OCI-LY7 (cell line): ENCODE data around the gene PELI2. TPM values are rescaled to one million over a fixed set of nuclear protein-coding genes. Genes with fewer than 3 reads are reported as not detected.

ENCODE experiments used
- BruUV-seq: library from RNA; stranded (reverse); fragments of 400-500 nt; replicated peaks from 2 replicates; lab custom pipeline; 2021; lab: Mats Ljungman, UMichigan
- CTCF ChIA-PET: fragments of 300-600 bp; sonication (Branson Sonifier 250); formaldehyde crosslinking; loops from one replicate; lab custom pipeline; 2022; ENCODE audit warnings: antibody characterized with exemption; ENCODE audit not compliant: unreplicated experiment; lab: Charles Lee
- POLR2A ChIA-PET: fragments of 300-600 bp; sonication (Branson Sonifier 250); formaldehyde crosslinking; loops from one replicate; lab custom pipeline; 2022; ENCODE audit warnings: antibody characterized with exemption; lab: Charles Lee
- DNase-seq: peaks from one replicate; pipeline ENCODE4 v3.0.0-alpha.2; 2015; ENCODE audit warnings: low spot score
- H2AFZ ChIP-seq: fragments of 200-600 bp; sonication (generic), shearing (Covaris generic); 2 replicates; pipeline ENCODE4 v1.6.1; 2014; ENCODE audit warnings: mild to moderate bottlenecking, antibody characterized with exemption, low read length, moderate library complexity
- H3K27ac ChIP-seq: fragments of 200-600 bp; sonication (generic); 2 replicates; pipeline ENCODE4 v1.5.1; 2014; ENCODE audit warnings: mixed run types, low read depth, mild to moderate bottlenecking, moderate library complexity, low read length, inconsistent platforms; ENCODE audit not compliant: poor library complexity, severe bottlenecking
- H3K36me3 ChIP-seq: fragments of 200-600 bp; sonication (generic); 2 replicates; pipeline ENCODE4 v1.6.1; 2014; ENCODE audit warnings: mild to moderate bottlenecking, antibody characterized with exemption, low read length, moderate library complexity, mixed read lengths; ENCODE audit not compliant: insufficient read depth
- H3K4me1 ChIP-seq: fragments of 200-600 bp; sonication (generic); 2 replicates; pipeline ENCODE4 v1.5.1; 2014; ENCODE audit warnings: mild to moderate bottlenecking, low read length; ENCODE audit not compliant: insufficient read depth, poor library complexity, severe bottlenecking
- H3K4me2 ChIP-seq: fragments of 200-600 bp; sonication (generic); 2 replicates; pipeline ENCODE4 v1.6.1; 2014; ENCODE audit warnings: mild to moderate bottlenecking, low read length
- H3K4me3 ChIP-seq: fragments of 200-600 bp; sonication (generic); 2 replicates; pipeline ENCODE4 v1.5.1; 2014; ENCODE audit warnings: mild to moderate bottlenecking, low read depth, low read length; ENCODE audit not compliant: poor library complexity, severe bottlenecking
- H3K79me2 ChIP-seq: fragments of 200-600 bp; sonication (generic); 2 replicates; pipeline ENCODE4 v1.6.1; 2016; ENCODE audit warnings: low read depth, mild to moderate bottlenecking, low read length, moderate library complexity, mixed read lengths; ENCODE audit not compliant: insufficient read depth
- H3K9me2 ChIP-seq: fragments of 200-600 bp; sonication (generic); 2 replicates; pipeline ENCODE4 v1.6.1; 2016; ENCODE audit warnings: mild to moderate bottlenecking, low read length, mixed read lengths; ENCODE audit not compliant: insufficient read depth
- H3K9me3 ChIP-seq: fragments of 200-600 bp; sonication (generic); 2 replicates; pipeline ENCODE4 v1.6.1; 2014; ENCODE audit warnings: mild to moderate bottlenecking, mixed run types, low read length, mixed read lengths
- H4K20me1 ChIP-seq: fragments of 200-600 bp; sonication (generic); 2 replicates; pipeline ENCODE4 v1.6.1; 2014; ENCODE audit warnings: mild to moderate bottlenecking, antibody characterized with exemption, low read length, moderate library complexity, mixed read lengths; ENCODE audit not compliant: insufficient read depth
- EZH2phosphoT487 ChIP-seq: fragments of 200-600 bp; sonication (generic); IDR thresholded peaks from 2 replicates; pipeline ENCODE4 v1.6.1; 2018; ENCODE audit warnings: low read depth, borderline replicate concordance, mild to moderate bottlenecking, mixed run types, antibody characterized with exemption, low read length, moderate library complexity, mixed read lengths
- intact Hi-C: fragments of 100-400 bp; cut with micrococcal nuclease; formaldehyde crosslinking; loops from one replicate; pipeline ENCODE4 v1.10.0; 2022; ENCODE audit not compliant: unreplicated experiment
- total RNA-seq, 2 experiments: library from RNA; depleted of rRNA in 1 of 2; stranded (reverse); fragments of >200 nt in 1 of 2; shearing (Covaris generic) in 1 of 2; gene quantifications; 2 replicates each; pipeline ENCODE4 v1.2.3, GENCODE V29; 2014 to 2022
- TF ChIP-seq, protein P1 (sequence below): fragments of 200-600 bp; sonication (generic); conservative IDR thresholded peaks from 2 replicates; pipeline ENCODE4 v1.5.1; 2014; ENCODE audit warnings: mild to moderate bottlenecking, antibody characterized with exemption, low read length, moderate library complexity, mixed read lengths

PELI2 gene
- total RNA-seq, 2 experiments from 2014 or later, result 2.8 to 3.8 TPM

DNA sequence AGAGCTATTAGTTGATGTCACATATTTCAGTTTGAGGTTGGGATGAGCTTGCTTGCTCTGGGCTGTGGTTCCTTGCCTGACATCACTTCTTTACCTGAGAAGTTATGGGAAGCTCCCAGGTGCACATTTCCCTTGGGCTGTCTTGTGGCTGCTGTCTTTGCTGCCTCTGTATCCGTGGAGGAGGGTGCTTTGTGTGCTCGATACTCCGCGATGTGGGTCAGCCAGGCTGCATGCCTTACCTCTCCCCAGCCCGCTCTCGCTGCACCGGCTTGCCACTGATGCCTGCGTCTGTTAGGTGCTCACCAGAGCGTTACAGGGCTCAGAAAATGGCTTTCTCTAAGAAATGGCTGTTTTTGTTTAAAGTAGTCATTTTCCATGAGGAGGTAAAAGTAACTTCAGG, 19.6 kb downstream of the PELI2 start:
- Histone ChIP-seq H3K4me1 (no peaks in the 10 kb centered on the region), H3K4me3 (no peak overlapping the region), H2AFZ (no peak overlapping the region), H4K20me1 (no peaks in the 10 kb centered on the region; the same call in 1 of the 2 replicates), H3K36me3 (no peaks in the 10 kb centered on the region), H3K9me3 (no peaks in the 10 kb centered on the region), H3K9me2 (no peaks in the 10 kb centered on the region; the same call in 1 of the 2 replicates), H3K27ac (no peak overlapping the region), H3K4me2 (no peak overlapping the region), H3K79me2 (no peaks in the 10 kb centered on the region)
- no TSS peak for BruUV-seq
- POLR2A ChIA-PET, result interaction anchor here (0.6 to 1.3 kb wide), 2 partner anchors 133 to 235 kb away, joined by 3 read pairs; no protein-coding TSS in a partner anchor
- DNase-seq, result no peak
- CTCF ChIA-PET, result no interaction called here
- intact Hi-C loops, result no loop called here
- no peak for TF ChIP-seq EZH2phosphoT487
- TF ChIP-seq, protein P1, sequence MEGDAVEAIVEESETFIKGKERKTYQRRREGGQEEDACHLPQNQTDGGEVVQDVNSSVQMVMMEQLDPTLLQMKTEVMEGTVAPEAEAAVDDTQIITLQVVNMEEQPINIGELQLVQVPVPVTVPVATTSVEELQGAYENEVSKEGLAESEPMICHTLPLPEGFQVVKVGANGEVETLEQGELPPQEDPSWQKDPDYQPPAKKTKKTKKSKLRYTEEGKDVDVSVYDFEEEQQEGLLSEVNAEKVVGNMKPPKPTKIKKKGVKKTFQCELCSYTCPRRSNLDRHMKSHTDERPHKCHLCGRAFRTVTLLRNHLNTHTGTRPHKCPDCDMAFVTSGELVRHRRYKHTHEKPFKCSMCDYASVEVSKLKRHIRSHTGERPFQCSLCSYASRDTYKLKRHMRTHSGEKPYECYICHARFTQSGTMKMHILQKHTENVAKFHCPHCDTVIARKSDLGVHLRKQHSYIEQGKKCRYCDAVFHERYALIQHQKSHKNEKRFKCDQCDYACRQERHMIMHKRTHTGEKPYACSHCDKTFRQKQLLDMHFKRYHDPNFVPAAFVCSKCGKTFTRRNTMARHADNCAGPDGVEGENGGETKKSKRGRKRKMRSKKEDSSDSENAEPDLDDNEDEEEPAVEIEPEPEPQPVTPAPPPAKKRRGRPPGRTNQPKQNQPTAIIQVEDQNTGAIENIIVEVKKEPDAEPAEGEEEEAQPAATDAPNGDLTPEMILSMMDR, result no peak

DNA sequence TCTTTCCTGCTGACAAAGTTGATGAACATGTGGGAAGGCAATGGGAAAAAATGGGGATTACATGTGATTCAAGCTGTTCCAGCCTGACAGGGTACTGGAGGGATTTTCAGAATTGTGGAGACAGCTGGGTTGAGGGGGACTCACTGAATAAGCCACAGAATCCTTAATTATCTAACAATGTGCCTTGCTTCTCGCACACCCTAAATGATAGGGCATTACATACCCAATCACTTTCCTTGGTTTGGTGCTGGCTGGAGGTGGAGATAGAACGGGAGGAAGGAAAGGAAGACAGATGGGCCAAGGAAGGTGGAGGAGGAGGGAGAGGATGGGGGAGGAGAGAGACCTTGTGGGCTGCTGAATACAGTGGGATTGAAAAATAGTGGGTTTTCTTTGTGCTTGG, 20.7 kb downstream of the PELI2 start:
- no peaks in the 10 kb centered on the region for H3K36me3 ChIP-seq
- no peaks in the 10 kb centered on the region for H3K79me2 ChIP-seq
- H3K4me2 ChIP-seq, result no peak overlapping the region
- H3K4me1 ChIP-seq, result no peaks in the 10 kb centered on the region
- DNase-seq, result no peak
- ChIA-PET CTCF (no interaction called here), POLR2A (interaction anchor here (1.3 kb wide), 1 partner anchor 132 kb away, joined by 3 read pairs; no protein-coding TSS in a partner anchor)
- H3K27ac ChIP-seq, result no peak overlapping the region
- no peak overlapping the region for H2AFZ ChIP-seq
- intact Hi-C loops, result no loop called here
- H4K20me1 ChIP-seq, result no peaks in the 10 kb centered on the region; the same call in 1 of the 2 replicates
- no TSS peak for BruUV-seq
- no peaks in the 10 kb centered on the region; the same call in 1 of the 2 replicates for H3K9me2 ChIP-seq
- H3K9me3 ChIP-seq, result no peaks in the 10 kb centered on the region
- H3K4me3 ChIP-seq, result no peak overlapping the region
- TF ChIP-seq EZH2phosphoT487, result no peak
- TF ChIP-seq, protein P1, result no peak

DNA sequence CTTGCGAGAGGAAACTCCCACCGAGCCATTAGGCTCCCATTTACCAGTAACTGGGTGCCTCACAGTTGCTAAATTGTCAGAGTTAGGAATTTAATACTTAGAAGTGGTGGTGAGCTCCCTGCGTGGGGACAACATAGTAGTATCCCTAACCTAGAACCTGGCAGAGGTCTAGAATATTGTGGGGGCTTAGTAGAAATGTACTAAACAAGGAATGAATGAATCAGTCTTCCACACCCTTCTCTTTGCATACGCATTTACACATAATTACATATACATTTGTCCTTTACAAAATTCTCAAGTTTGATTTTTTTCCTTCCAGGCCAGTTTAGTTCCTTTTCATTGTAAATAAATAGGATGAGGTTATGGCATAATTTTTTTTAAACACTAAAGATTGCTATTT, 24.1 kb downstream of the PELI2 start:
- ChIA-PET POLR2A (no interaction called here), CTCF (no interaction called here)
- no peaks in the 10 kb centered on the region for H3K4me1 ChIP-seq
- H2AFZ ChIP-seq, result no peak overlapping the region
- no peaks in the 10 kb centered on the region for H3K79me2 ChIP-seq
- no peaks in the 10 kb centered on the region; the same call in 1 of the 2 replicates for H4K20me1 ChIP-seq
- intact Hi-C loops, result no loop called here
- no peak for DNase-seq
- no peak overlapping the region for H3K4me2 ChIP-seq
- no peak overlapping the region for H3K27ac ChIP-seq
- H3K36me3 ChIP-seq, result no peaks in the 10 kb centered on the region
- no peaks in the 10 kb centered on the region; the same call in 1 of the 2 replicates for H3K9me2 ChIP-seq
- no TSS peak for BruUV-seq
- no peak overlapping the region for H3K4me3 ChIP-seq
- TF ChIP-seq, protein P1, result no peak
- no peak for TF ChIP-seq EZH2phosphoT487
- no peaks in the 10 kb centered on the region for H3K9me3 ChIP-seq
